Esophagus squamous epithelium (tissue), 4 donors: ENCODE results near the gene DOK6.

Experiments used
- POLR2A ChIP-seq, 4 donors: fragments of 450-650 bp; IDR thresholded peaks; one replicate each; pipeline ENCODE4 v1.6.1; 2017; ENCODE audit warnings: antibody characterized with exemption in 4 of 4, mild to moderate bottlenecking in 4 of 4, moderate library complexity in 3 of 4
- TF ChIP-seq, protein P1 (sequence below), 6 experiments: fragments of 450-650 bp in 4 of 6; fragments of 200-600 bp in 2 of 6; sonication (generic) in 2 of 6; IDR thresholded peaks; one replicate each; pipeline ENCODE4 v1.5.1; 2016 to 2019; ENCODE audit warnings: antibody characterized with exemption in 6 of 6, mild to moderate bottlenecking in 4 of 6, moderate library complexity in 4 of 6

DNA sequence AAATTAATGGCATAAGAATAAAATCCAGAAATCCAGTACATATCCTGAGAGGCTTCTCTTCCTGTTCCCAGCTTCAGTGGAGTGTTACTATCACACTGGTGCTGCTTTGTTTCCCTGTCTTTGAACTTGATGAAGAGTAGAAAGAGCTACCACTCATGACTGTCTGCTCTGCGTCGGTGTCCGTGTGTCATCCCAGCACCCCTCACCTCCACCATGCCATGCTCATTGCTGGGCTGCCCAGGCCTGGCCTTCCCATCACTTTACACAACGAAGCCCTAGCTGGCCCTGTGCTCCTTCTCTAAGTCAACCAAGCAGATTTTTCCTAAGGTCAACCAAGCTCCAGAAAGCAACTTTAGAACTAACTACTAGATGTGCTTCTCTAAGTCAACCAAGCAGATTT, 215.4 kb downstream of the DOK6 start:
- TF ChIP-seq, protein P1, sequence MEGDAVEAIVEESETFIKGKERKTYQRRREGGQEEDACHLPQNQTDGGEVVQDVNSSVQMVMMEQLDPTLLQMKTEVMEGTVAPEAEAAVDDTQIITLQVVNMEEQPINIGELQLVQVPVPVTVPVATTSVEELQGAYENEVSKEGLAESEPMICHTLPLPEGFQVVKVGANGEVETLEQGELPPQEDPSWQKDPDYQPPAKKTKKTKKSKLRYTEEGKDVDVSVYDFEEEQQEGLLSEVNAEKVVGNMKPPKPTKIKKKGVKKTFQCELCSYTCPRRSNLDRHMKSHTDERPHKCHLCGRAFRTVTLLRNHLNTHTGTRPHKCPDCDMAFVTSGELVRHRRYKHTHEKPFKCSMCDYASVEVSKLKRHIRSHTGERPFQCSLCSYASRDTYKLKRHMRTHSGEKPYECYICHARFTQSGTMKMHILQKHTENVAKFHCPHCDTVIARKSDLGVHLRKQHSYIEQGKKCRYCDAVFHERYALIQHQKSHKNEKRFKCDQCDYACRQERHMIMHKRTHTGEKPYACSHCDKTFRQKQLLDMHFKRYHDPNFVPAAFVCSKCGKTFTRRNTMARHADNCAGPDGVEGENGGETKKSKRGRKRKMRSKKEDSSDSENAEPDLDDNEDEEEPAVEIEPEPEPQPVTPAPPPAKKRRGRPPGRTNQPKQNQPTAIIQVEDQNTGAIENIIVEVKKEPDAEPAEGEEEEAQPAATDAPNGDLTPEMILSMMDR (IDR thresholded peaks at IDR 0.05): no peak
- no peak for TF ChIP-seq POLR2A (IDR thresholded peaks at IDR 0.05)
